ENCODE results near the gene TNRC6B.
"Not testable (repeated sequence)": the region's sequence is repeated elsewhere in the genome, so short reads cannot be mapped to it uniquely, and the experiment has no call there.

TNRC6B gene

DNA sequence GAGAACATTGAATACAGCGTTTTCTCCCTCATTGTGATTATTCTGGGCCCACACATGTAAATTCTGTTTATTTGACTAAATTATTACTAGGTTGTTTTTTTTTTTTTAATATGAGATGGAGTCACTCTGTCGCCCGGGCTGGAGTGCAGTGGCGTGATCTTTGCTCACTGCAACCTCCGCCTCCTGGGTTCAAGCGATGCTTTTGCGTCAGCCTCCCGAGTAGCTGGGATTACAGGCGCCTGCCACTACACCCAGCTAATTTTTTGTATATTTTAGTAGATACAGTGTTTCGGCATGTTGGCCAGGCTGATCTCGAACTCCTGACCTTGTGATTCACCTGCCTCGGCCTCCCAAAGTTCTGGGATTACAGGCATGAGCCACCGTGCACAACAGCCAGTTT, 5.9 kb downstream of the TNRC6B start:
- not testable (repeated sequence) for DNase-seq

DNA sequence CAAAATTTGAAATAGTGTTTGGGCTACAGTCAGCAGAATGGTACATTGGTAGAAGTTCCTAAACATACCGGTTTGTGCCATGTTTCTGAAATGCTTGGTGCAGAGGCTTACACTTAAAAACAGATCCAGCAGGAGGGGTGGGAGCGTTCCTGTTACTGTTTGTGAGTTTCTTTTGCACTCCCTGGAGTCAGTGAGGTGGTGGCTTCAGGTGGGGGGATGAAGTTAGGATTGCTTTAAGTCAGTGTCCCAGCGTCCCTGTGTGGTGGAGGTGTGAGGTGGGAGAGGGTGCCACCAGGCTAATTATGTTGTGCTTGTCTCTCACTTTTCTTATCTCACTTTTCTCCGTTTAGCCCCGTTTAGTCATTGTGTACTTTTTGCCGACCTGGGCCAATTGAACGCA, 9.7 kb downstream of the TNRC6B start:
- no peak for DNase-seq

DNA sequence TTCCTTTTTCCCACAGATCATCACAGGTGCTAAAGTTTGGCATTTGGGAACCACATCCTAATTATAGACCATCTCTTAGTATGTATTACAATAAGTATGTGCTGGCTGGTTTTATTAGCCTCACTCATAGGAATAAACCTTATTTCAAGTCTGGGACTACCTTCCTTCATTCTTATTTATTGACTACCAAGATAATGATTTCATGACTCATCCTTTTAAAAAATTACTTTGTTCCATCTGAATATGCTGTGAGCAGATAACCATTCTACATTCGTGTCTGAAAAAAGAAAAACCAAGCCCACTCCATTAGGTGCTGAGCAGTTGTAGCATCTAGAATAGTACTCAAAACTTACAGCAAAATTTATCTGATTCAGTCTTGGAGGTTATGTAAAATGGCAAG, 12.3 kb downstream of the TNRC6B start:
- DNase-seq: no peak

DNA sequence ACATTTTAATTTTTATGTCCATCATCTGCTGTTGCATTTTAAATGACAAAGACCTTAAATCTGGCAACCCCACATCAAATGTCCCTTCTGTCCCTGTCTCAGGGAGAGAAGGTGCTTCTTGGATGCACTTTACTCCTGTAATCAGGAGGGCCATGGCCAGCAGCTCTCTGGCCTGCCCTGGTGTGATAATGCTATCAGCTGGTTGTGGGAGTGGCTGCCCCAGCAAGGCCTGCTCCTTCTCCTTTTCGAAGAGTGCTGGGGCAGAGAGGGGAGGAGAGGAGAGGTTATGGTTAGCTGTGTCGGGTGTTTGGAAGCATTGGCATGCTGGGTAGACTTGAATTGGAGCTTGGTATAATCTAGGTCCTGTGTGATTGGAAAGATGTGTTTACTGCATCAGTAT, 12.8 kb downstream of the TNRC6B start:
- no peak for DNase-seq

DNA sequence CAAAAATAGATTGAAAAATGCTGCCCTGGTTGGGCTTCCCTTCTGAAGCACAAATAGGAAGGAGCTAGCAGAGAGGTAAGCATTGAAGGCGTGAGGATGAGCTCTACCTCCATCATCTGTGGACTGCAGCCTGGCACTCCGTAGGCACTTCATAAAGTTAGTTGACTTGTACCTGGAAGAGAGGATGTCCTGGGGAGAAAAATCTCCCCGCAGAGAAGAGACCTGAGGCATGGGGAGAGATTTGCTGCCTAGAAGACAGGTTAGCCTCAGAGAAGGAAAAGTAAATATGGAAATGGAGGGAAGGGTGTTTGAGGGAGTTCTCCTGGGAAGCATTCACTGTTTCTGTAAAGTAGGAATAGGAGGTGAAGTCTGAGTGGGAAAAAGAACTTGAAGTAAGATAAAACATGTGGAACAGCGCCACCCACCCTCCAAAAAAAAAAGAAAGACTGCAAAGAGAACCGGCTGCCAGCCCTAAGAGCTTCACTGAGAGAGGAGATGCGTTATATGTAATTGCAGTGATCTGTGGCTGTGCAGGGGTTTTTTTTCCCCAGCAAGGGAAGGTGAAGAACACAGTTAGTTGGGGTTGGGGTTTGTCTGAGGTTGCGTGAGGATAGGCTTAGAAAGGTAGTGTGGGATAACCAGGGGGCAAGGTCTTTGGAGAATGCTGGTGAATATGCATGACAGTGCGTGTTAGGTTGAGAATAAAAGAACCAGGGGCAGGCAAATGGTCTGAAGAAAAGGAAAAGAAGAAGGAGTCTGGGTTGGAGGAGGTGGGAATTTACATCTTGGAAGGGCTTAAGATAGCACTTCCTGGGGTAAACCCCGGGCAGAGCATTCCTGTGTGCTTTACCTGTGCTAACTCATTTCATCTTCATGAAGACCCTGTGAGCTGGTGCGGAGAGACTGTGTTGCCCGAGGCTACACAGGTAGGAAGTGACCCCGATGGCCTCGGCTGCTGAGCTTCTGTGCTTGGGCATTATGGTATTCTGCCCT, 16.0 kb downstream of the TNRC6B start:
- no peak for DNase-seq

DNA sequence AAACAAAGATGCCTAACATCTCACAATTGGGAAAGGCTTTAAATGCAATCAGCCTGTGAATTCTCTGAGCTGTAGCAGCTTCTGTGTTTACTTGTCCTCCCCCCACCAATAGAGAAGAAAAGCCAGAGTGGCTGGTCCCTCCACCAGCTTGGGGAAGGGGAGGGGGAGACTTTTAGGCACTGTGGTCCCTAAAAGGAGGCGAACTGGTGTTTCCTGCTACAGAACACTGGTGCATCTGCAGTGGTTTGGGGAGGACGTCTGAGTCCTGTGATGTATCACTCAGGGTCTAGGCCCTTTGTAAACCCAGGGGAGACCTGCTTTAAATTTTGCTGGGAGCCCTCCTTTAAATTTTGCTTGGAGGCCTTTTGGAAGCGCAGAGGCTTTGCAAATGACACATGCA, 16.9 kb downstream of the TNRC6B start:
- DNase-seq: no peak

DNA sequence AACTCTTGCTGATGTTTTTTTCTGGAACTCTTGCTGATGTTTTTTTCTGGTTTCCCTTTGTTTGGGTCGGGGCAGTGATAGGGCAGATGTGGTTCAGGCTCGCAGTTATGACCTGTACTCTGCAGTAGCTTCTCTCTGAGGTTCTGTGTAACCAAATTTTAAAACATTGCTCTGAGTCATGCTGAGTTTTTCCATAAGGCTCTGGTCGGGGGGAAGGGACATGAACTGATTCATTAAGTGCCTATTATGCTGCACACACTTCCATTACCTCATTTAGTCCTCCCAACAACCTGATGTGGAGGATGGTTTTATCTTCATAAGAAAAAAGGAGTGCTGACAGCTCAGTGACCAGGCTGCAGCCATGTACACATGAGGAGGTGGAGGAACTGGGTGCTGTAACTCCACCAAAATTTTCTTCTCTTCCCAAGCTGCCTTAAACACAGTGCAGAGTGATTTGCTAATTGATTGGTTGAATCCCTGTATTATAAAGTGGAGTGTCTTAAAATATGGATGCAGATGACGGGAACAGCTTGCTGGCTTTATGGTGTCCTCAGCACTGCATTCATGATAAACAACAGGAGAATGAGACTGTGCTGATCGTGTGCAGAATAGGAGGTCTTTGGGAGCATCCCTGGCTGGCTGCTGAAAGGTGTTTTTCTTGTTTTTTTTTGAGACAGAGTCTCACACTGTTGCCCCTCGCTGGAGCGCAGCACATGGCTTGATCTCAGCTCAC, 19.1 kb downstream of the TNRC6B start:
- DNase-seq: no peak

DNA sequence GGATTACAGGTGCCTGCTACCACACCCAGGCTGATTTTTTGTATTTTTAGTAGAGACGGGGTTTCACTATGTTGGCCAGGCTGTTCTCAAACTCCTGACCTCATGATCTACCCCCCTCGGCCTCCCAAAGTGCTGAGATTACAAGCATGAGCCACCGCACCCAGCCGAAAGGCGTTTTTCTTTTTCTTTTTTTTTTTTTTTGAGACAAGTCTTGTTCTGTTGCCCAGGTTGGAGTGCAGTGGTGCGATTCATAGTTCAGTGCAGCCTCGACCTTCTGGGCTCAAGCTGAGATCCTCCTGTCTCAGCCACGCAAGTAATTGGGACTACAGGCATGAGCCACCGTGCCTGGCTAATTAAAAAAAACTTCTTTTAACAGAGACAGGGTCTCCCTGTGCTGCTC, 19.7 kb downstream of the TNRC6B start:
- not testable (repeated sequence) for DNase-seq

DNA sequence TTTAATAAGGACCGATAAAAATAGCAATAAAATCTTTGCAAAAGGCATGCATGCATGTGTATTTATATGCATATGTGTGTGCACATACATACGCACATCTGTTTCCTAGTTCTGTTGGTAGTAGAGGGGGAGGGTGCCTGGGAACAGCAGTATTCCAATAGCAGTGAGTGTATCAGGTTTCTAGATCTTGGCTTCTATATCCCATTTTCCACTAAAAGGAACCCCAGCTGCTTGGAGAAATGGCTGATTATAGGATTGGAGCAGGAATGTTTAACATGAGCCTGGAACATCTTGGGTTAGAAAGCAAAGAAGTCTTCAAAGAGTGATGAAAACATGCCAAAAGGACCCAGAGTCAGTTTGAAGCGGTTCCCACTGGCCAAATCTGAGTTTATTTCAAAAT, 21.0 kb downstream of the TNRC6B start:
- DNase-seq: no peak

DNA sequence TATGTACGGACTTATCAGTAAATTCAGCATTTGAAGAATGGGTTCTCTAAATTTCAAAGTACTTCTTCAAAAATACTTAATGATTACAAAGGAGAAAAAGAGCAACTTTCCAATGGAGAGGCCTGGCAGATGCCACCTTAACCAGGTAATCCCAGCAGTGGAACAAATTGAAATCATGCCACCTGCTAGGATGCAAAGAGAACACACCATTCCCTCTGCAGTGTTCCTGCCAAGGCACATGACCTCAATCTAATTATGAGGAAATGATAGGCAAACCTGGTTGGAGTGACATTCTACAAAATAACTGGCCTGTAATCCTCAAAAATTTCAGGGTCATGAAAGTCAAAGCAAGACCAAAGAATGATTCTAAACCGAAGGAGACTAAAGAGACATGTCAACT, 21.5 kb downstream of the TNRC6B start:
- no peak for DNase-seq

DNA sequence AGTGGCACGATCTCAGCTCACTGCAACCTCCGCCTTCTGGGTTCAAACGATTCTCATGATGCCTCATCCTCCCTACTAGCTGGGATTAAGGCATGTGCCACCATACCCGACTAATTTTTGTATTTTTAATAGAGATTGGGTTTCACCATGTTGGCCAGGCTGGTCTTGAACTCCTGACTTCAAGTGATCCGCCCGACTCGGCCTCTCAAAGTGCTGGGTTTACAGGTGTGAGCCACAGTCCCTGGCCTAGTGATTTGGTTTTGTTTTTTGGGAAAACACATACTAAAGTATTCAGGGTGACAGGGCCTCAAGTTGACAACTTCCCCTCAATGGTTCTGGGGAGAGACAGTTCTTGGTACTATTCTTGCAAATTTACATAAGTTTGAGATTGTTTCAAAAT, 22.1 kb downstream of the TNRC6B start:
- no peak for DNase-seq

DNA sequence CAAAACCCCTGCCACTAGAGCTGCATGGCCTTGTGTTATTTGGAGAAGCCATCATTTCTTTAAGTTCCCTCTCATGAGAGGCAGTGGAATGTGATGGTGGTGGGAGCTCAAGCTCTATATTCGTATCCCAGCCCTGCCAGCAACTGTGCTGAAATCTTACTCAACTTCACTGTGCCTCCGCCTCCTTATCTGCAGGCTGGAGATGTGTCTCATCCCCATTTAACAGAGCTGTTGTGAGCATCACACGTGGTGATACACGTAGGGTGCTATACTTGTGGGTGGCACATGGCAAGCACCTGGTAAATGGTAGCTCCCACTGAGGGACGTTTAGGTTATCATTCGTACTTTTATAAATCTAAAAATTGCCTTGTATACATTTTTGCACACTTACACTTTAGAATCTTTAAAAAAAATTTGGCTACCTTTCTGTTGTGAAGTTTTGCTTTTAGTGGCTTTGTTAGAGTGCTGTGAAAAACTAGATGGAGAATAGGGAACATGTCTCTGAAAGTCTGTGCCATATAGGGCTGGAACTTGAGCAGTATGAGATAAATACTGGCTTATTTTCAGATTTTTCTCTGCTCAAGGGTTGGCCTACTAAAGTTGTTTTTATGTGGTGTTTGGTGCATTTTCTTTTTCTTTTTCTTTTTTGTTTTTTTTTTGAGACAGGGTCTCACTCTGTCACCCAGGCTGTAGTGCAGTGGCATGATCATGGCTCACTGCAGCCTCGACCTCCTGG, 23.2 kb downstream of the TNRC6B start:
- no peak for DNase-seq

DNA sequence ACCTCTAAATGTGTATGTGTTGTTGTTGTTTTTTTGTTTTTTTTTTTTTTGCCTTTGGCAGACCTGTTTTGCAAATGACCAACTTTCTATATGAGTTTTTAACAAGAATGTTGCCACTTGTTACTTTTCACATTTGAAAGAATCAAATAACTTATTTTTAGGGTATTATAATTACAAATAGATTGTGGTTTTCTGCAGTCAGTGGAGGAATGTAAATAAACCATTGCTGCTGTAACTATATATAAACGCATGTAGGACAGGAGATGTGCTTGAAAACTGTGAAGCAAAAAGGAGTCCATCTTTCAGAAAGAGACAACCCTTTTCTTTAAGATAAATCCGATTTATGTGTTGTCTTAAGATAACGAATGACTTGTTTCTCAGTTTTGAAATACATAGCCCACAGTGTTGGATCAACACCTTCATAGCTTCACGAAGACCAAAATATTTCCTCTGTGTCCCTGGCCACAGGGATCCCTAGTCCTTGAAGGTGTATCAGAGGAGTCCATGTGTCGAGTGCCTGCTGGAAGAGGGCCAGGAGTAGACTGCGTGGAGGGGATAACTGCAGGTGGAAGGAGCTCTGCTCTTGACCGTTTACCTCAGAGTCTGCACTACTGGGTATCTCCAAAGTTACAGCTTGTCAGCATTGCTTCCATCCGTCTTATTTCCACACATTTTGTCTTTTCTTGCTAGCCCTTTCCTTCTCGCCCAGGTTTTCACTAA, 24.7 kb downstream of the TNRC6B start:
- DNase-seq: peak; percentile 17

DNA sequence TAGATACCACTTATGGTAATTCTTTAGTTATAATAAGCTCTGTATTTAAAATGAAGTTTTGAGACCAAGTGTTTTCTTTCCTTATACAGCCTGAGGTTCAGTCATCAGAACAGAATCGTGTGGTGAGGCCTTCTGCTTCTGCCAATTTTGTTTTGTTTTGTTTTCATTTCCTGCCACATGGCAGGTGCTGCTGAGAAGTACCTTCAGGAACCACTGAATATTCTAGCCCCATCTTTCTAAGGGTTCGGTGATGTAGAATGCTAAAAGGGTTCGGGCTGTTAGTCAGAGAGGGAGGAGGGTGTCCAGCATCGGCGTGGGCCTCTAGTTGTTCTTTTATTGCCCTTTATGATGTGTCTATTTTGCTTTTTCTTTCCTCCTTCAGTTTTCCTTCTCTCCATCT, 25.8 kb downstream of the TNRC6B start:
- peak; percentile 15 for DNase-seq

DNA sequence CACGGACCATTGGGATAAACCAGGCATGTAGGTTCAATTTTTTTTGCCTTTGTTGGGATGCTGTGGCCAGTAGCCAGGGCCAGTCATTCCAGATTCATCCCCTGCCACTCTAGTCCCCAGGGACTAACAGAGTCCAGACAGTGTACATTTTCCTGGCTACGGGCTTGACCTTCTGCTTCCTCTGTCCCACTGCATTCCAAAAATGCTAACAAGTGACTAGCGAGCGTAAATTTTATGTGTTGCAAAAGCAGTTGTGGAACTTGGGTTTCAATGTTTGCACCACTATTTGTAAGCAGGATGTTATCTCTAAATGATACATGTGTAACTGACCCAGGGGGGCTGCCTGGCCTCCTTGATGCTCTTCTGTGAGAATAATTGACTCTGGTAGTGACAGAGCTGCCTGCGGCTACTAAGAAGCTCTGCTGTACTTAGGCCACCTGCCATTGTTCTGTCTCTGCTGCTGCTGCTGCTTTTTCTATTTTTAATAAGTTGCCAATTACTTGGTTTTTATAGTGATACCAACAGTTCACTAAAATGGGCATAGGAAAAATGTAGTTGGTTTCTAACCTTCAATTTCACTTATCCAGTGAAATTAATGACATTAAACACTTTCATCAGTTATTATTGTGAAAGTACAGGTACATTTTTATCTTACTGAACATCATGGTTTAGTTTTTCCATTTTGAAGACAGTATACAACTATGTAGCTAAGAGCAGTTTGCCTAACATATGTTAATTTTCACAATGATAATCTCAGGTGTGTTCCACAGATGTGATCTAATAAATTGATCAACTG, 26.8 kb downstream of the TNRC6B start:
- no peak for DNase-seq

DNA sequence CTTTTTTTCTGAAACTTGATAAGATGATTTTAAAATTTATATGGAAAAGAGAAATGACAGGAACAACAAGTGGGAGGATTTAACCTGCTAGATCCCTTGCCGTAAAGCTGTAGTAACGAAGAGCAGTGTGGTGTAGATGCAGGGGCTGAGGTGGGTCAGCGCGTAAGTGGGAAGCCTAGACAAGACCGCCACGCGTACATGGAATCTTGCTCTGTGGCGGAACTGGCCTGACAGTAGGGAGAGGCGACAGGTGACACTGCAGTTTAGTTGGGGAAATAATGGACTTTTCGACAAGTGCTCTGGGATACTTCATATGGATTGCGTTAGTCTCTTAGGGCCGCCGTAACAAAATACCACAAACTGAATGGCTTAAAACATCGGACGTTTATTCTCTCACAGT, 28.8 kb downstream of the TNRC6B start:
- no peak for DNase-seq

DNA sequence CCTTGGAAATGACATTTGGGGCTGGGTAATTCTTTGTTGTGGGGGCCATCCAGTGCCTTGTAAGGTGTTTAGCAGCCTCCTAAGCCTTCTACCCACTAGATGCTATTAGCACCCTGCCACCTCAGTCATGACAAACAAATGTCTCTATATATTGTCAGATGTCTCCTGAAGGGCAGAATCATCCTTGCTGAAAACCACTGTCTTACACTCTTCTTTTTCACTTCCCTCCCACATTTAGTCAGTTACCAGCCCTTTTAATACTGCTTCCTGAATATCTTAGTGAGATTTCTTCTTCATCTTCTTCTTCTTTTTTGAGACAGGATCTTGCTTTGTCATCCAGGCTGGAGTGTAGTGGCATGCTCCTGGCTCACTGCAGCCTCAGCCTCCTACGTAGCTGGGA, 33.1 kb downstream of the TNRC6B start:
- no peak for DNase-seq

DNA sequence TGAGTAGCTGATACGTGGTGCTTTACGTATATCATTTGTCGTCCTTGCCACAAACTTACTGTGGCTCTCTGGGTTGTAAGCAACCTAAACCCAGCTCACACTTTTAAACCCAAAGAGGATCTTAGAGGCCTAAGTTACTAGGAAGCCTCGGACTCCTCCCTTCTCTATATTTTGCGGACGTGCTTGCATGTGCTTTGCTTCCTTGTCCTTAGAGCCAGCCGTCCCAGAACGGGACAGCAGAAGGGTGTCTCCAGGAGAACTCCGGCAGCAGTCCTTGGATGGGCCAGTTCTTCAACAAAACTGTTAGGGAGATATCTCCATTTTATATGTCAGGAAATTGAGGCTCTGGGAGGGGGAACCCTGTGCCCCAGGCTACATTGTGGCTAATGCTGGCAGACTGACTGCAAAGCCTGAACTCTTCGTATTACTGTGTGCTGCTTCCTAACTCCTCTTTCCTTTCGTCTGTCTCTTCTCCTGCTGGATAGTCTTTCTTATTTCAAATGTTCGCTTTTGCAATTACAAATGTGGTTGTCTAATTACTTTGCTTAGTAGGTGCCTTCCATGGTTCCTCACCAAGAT, 33.8 kb downstream of the TNRC6B start:
- no peak for DNase-seq

DNA sequence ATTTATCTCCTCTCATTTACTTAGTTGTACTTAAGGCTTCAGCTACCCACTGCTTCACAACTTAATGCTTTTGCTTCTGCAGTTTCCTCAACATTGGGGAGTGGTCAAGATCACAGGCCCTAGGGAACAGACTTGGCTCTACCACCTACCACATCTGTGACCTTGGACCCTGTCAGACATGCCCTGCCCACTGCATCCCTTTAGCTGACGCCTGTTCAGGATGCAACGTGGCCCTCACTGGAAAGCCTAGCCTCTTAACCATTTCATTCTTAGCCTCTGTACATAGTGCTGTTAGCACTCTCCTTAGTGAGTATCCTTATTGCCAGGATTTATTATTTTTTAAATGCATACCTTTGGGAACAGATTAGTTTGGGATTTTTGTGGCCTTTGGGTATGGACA, 34.4 kb downstream of the TNRC6B start:
- DNase-seq: no peak

DNA sequence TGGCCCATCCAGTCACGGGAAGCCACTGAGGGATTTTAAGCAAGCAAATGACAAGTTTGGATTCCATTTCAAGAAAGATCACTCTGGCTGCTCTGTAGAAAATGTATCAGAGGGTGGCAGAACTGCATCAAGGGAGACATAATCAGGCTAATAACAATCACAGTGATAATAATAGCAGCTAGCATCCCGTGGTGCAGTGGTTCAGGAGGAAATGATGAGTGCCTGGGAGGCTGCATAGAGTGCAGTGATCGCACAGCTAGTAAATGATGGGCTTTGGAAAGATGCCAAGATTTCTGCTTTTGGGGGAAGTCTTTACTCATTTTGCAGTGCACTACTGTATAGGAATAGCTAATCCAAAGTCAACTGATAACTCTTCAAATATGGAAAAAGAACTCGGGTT, 35.8 kb downstream of the TNRC6B start:
- DNase-seq: no peak

DNA sequence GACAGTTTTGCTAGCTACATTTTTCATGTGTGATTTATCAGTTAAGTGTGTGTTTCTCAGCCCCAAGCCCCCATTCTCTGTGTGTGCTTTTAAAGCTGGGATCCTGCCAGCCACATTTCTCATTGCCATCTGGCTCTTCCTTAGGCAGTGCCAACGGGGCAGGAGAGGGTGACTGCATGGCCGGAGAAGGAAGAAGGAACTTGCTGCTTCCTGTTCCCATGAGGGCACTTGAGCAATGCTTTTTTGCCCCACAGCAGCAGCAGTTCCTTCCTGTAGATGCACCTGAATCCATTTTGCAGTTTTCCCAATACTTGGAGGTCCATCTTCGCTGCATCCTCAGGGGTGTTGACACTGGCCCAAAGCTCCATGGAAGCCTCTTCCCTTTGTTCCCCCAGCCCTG, 37.5 kb downstream of the TNRC6B start:
- DNase-seq: no peak
